ENCODE measurements around the gene RASL12. TPM values are rescaled to one million over a fixed set of nuclear protein-coding genes. Genes with fewer than 3 reads are reported as not detected.

Gene RASL12
- total and polyA plus RNA-seq, 2 of the 4 experiments (the other 2 are of a cell fraction): 0.18 to 0.22 TPM

GRCh38 chr15:65006876-65007275 is 60.9 kb downstream of the RASL12 start:
- H3K27me3 ChIP-seq (ENCODE audit: control insufficient read depth, insufficient read depth, low read length): no peaks in the 10 kb centered on the region
- H3K9me3 ChIP-seq (ENCODE audit: control insufficient read depth, insufficient read depth, low read length): no peaks in the 10 kb centered on the region
- H2BK5ac ChIP-seq (ENCODE audit: low read depth, low read length, poor library complexity, severe bottlenecking): no peak overlapping the region
- in situ Hi-C loops (cut with MboI; ENCODE audit: low sequenced_read_pairs): no loop called here
- ChIA-PET CTCF (no interaction called here), POLR2A (ENCODE audit: unreplicated experiment) (no interaction called here)
- no TSS peak for BruUV-seq (replicated peaks)
- no peak overlapping the region for H3K9ac ChIP-seq (ENCODE audit: low read depth, low read length)
- ATAC-seq (ENCODE audit: low read depth) (no peak), DNase-seq (no peak)
- no peak overlapping the region for H2AFZ ChIP-seq (replicated peaks; ENCODE audit: low read length, poor library complexity)
- H3K4me2 ChIP-seq (ENCODE audit: low read depth, low read length): no peak overlapping the region
- H3K23ac ChIP-seq (ENCODE audit: low read depth, low read length): no peak overlapping the region
- TF ChIP-seq RCOR1 (IDR thresholded peaks at IDR 0.05; ENCODE audit: insufficient replicate concordance, low read length) (no peak), RFX5 (IDR thresholded peaks at IDR 0.05; ENCODE audit: low read depth, low read length) (no peak), MXI1 (IDR thresholded peaks at IDR 0.05; ENCODE audit: borderline replicate concordance, low read depth, low read length) (no peak), CHD1 (IDR thresholded peaks at IDR 0.05; ENCODE audit: low read depth, low read length) (no peak), ELK1 (IDR thresholded peaks at IDR 0.05; ENCODE audit: borderline replicate concordance, low read depth, low read length) (no peak)
- TF ChIP-seq, protein P1, sequence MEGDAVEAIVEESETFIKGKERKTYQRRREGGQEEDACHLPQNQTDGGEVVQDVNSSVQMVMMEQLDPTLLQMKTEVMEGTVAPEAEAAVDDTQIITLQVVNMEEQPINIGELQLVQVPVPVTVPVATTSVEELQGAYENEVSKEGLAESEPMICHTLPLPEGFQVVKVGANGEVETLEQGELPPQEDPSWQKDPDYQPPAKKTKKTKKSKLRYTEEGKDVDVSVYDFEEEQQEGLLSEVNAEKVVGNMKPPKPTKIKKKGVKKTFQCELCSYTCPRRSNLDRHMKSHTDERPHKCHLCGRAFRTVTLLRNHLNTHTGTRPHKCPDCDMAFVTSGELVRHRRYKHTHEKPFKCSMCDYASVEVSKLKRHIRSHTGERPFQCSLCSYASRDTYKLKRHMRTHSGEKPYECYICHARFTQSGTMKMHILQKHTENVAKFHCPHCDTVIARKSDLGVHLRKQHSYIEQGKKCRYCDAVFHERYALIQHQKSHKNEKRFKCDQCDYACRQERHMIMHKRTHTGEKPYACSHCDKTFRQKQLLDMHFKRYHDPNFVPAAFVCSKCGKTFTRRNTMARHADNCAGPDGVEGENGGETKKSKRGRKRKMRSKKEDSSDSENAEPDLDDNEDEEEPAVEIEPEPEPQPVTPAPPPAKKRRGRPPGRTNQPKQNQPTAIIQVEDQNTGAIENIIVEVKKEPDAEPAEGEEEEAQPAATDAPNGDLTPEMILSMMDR (conservative IDR thresholded peaks at IDR 0.05; ENCODE audit: low read depth, low read length): no peak
- H2AK5ac ChIP-seq (ENCODE audit: low read depth, low read length): no peak overlapping the region
- no peaks in the 10 kb centered on the region for H3K79me1 ChIP-seq (ENCODE audit: low read depth in 1 of 2, low read length in 2 of 2)
- H2AK9ac ChIP-seq (replicated peaks; ENCODE audit: low read depth, low read length, poor library complexity): no peak overlapping the region
- H3K4me3 ChIP-seq (ENCODE audit: insufficient read depth, low read depth, low read length): no peak overlapping the region
- H3K14ac ChIP-seq (replicated peaks; ENCODE audit: low read depth, low read length): no peak overlapping the region
- 80% methylated on average over 1 of the region's 3 CpGs; no CpG with 5 or more reads in 1 of the 2 experiments for WGBS, 2 experiments (ENCODE audit: extremely low coverage in 2 of 2, insufficient read length in 1 of 2)
- H3K27ac ChIP-seq (ENCODE audit: insufficient read depth, low read length): no peak overlapping the region
- no peak overlapping the region for H3K18ac ChIP-seq (ENCODE audit: low read depth, low read length)
- no peaks in the 10 kb centered on the region for H4K20me1 ChIP-seq (ENCODE audit: insufficient read depth, low read length)
- H3K36me3 ChIP-seq (ENCODE audit: control insufficient read depth, insufficient read depth, low read length): peaks cover 10% of the 10 kb centered on the region
- H3K56ac ChIP-seq (ENCODE audit: extremely low read depth, insufficient read depth, low read length): no peak overlapping the region
- H4K5ac ChIP-seq (ENCODE audit: low read depth, low read length): no peak overlapping the region
- dilution Hi-C loops (cut with HindIII; ENCODE audit: low sequenced_read_pairs, unreplicated experiment): no loop called here
- intact Hi-C loops (cut with micrococcal nuclease): no loop called here
- no peak overlapping the region for H4K91ac ChIP-seq (ENCODE audit: insufficient read depth, low read depth, low read length)
- no peak overlapping the region for H2BK120ac ChIP-seq (ENCODE audit: low read depth, low read length)
- no peak overlapping the region for H4K8ac ChIP-seq (ENCODE audit: low read depth in 2 of 2, low read length in 2 of 2)
- no peak overlapping the region for H2BK20ac ChIP-seq (ENCODE audit: low read depth, low read length)
- no peak overlapping the region for H2BK15ac ChIP-seq (ENCODE audit: low read depth, low read length)
- no peaks in the 10 kb centered on the region for H3K4me1 ChIP-seq (ENCODE audit: control insufficient read depth, insufficient read depth, low read length)
- H3K4ac ChIP-seq (ENCODE audit: low read depth, low read length): no peak overlapping the region
- no peaks in the 10 kb centered on the region; the same call in 1 of the 2 replicates for H3K9me1 ChIP-seq (ENCODE audit: insufficient read depth, low read length)

Data from IMR-90 (cell line).